DOHH2 (cell line): Measurements from ENCODE around the gene PMP22.

Experiments
- H3F3A ChIP-seq: fragments of 200-600 bp; sonication (generic), shearing (Covaris generic); 2 replicates; pipeline ENCODE4 v1.6.0; 2016; ENCODE audit warnings: antibody characterized with exemption, mild to moderate bottlenecking; ENCODE audit not compliant: control insufficient read depth, insufficient read depth
- H3K27ac ChIP-seq: fragments of 200-600 bp; sonication (generic); 2 replicates; pipeline ENCODE4 v1.5.1; 2014; ENCODE audit warnings: low read depth, mild to moderate bottlenecking, low read length, moderate library complexity
- H3K27me3 ChIP-seq: fragments of 200-600 bp; sonication (generic); 2 replicates; pipeline ENCODE4 v1.6.1; 2014; ENCODE audit warnings: mild to moderate bottlenecking, low read length, mixed read lengths; ENCODE audit not compliant: control insufficient read depth
- H3K36me3 ChIP-seq: fragments of 200-600 bp; sonication (generic); 2 replicates; pipeline ENCODE4 v1.6.1; 2014; ENCODE audit warnings: mild to moderate bottlenecking, low read length, moderate library complexity, mixed read lengths; ENCODE audit not compliant: control insufficient read depth
- H3K4me1 ChIP-seq: fragments of 200-600 bp; sonication (generic); 2 replicates; pipeline ENCODE4 v1.6.1; 2014; ENCODE audit warnings: mild to moderate bottlenecking, low read length, mixed read lengths; ENCODE audit not compliant: control insufficient read depth
- H3K4me2 ChIP-seq: fragments of 200-600 bp; sonication (generic); 2 replicates; pipeline ENCODE4 v1.6.0; 2014; ENCODE audit warnings: mild to moderate bottlenecking, low read length, moderate library complexity
- H3K4me3 ChIP-seq: fragments of 200-600 bp; sonication (generic); 2 replicates; pipeline ENCODE4 v1.5.1; 2014; ENCODE audit warnings: mild to moderate bottlenecking, low read length, mixed read lengths
- H3K79me2 ChIP-seq: fragments of 200-600 bp; sonication (generic); 2 replicates; pipeline ENCODE4 v1.6.1; 2014; ENCODE audit warnings: mild to moderate bottlenecking, low read length, mixed read lengths; ENCODE audit not compliant: control insufficient read depth
- H3K9me2 ChIP-seq: fragments of 200-600 bp; sonication (generic); replicated peaks from 2 replicates; pipeline ENCODE4 v1.6.1; 2014; ENCODE audit warnings: mild to moderate bottlenecking, low read length, mixed read lengths; ENCODE audit not compliant: control insufficient read depth
- H3K9me3 ChIP-seq: fragments of 200-600 bp; sonication (generic); 2 replicates; pipeline ENCODE4 v1.6.1; 2014; ENCODE audit warnings: antibody characterized with exemption, low read length, mixed read lengths; ENCODE audit not compliant: control insufficient read depth, insufficient read depth
- H4K20me1 ChIP-seq: fragments of 200-600 bp; sonication (generic); 2 replicates; pipeline ENCODE4 v1.6.0; 2014; ENCODE audit warnings: low read depth, mild to moderate bottlenecking, antibody characterized with exemption, low read length, moderate library complexity; ENCODE audit not compliant: control insufficient read depth, insufficient read depth
- EZH2phosphoT487 ChIP-seq: fragments of 200-600 bp; sonication (generic); IDR thresholded peaks from 2 replicates; pipeline ENCODE4 v1.6.1; 2017; ENCODE audit warnings: borderline replicate concordance, mild to moderate bottlenecking, antibody characterized with exemption, low read length, moderate library complexity, mixed read lengths
- TF ChIP-seq, protein P1 (sequence below): fragments of 200-600 bp; sonication (generic); IDR thresholded peaks from one replicate; pipeline ENCODE4 v1.5.1; 2014; ENCODE audit warnings: antibody characterized with exemption, mild to moderate bottlenecking, low read depth, low read length; ENCODE audit not compliant: poor library complexity, severe bottlenecking

The PMP22 gene

GRCh38 chr17:15197229-15197628 lies 67.9 kb downstream of the PMP22 start:
- no peaks in the 10 kb centered on the region for H4K20me1 ChIP-seq
- no peaks in the 10 kb centered on the region for H3K4me1 ChIP-seq
- no peaks in the 10 kb centered on the region for H3F3A ChIP-seq
- no peak overlapping the region for H3K4me3 ChIP-seq
- no peak overlapping the region for H3K27ac ChIP-seq
- no peaks in the 10 kb centered on the region for H3K79me2 ChIP-seq
- no peaks in the 10 kb centered on the region for H3K27me3 ChIP-seq
- H3K9me2 ChIP-seq: no peaks in the 10 kb centered on the region
- no peaks in the 10 kb centered on the region for H3K36me3 ChIP-seq
- H3K9me3 ChIP-seq: no peaks in the 10 kb centered on the region; the same call in 1 of the 2 replicates
- no peak overlapping the region for H3K4me2 ChIP-seq
- TF ChIP-seq EZH2phosphoT487: no peak
- TF ChIP-seq, protein P1, sequence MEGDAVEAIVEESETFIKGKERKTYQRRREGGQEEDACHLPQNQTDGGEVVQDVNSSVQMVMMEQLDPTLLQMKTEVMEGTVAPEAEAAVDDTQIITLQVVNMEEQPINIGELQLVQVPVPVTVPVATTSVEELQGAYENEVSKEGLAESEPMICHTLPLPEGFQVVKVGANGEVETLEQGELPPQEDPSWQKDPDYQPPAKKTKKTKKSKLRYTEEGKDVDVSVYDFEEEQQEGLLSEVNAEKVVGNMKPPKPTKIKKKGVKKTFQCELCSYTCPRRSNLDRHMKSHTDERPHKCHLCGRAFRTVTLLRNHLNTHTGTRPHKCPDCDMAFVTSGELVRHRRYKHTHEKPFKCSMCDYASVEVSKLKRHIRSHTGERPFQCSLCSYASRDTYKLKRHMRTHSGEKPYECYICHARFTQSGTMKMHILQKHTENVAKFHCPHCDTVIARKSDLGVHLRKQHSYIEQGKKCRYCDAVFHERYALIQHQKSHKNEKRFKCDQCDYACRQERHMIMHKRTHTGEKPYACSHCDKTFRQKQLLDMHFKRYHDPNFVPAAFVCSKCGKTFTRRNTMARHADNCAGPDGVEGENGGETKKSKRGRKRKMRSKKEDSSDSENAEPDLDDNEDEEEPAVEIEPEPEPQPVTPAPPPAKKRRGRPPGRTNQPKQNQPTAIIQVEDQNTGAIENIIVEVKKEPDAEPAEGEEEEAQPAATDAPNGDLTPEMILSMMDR: no peak

GRCh38 chr17:15194859-15195277 lies 70.3 kb downstream of the PMP22 start:
- TF ChIP-seq, protein P1: no peak
- no peak for TF ChIP-seq EZH2phosphoT487
- H4K20me1 ChIP-seq: no peaks in the 10 kb centered on the region
- no peaks in the 10 kb centered on the region for H3K9me2 ChIP-seq
- no peaks in the 10 kb centered on the region for H3K36me3 ChIP-seq
- no peaks in the 10 kb centered on the region; the same call in 1 of the 2 replicates for H3K9me3 ChIP-seq
- H3K4me1 ChIP-seq: no peaks in the 10 kb centered on the region
- H3K79me2 ChIP-seq: no peaks in the 10 kb centered on the region
- H3K27ac ChIP-seq: no peak overlapping the region
- H3K4me2 ChIP-seq: no peak overlapping the region
- no peaks in the 10 kb centered on the region for H3K27me3 ChIP-seq
- no peak overlapping the region for H3K4me3 ChIP-seq
- H3F3A ChIP-seq: no peaks in the 10 kb centered on the region

- no peak overlapping the region for H3K4me3 ChIP-seq
- no peak overlapping the region for H3K4me2 ChIP-seq
- H3K27ac ChIP-seq: no peak overlapping the region
These were observed 79.5 kb downstream of the PMP22 start for GRCh38 chr17:15185625-15185991.

More at GRCh38 chr17:15185625-15185991, 79.5 kb downstream of the PMP22 start:
- Histone ChIP-seq H3K27me3 (no peaks in the 10 kb centered on the region), H3F3A (no peaks in the 10 kb centered on the region), H3K79me2 (no peaks in the 10 kb centered on the region), H3K4me1 (no peaks in the 10 kb centered on the region), H3K9me3 (no peaks in the 10 kb centered on the region), H3K9me2 (no peaks in the 10 kb centered on the region), H4K20me1 (no peaks in the 10 kb centered on the region), H3K36me3 (no peaks in the 10 kb centered on the region)
- no peak for TF ChIP-seq EZH2phosphoT487
- TF ChIP-seq, protein P1: no peak
